GM12878 (cell line): Measurements from ENCODE around the gene DNAH11. TPM values are rescaled to one million over a fixed set of nuclear protein-coding genes. Genes with fewer than 3 reads are reported as not detected.
"Not testable (repeated sequence)": the region's sequence is repeated elsewhere in the genome, so short reads cannot be mapped to it uniquely, and the experiment has no call there.

Experiments
- ATAC-seq: fragments of 200-7000 bp; cut with Tn5 transposase; 3 replicates; pipeline ENCODE4 v1.9.1; 2020; ENCODE audit warnings: mild to moderate bottlenecking, moderate library complexity
- BruUV-seq: library from RNA; stranded (reverse); fragments of 400-500 nt; replicated peaks from 2 replicates; lab custom pipeline; 2021; lab: Mats Ljungman, UMichigan
- CTCF ChIA-PET: fragments of 300-600 bp; sonication (Branson Sonifier 250); formaldehyde crosslinking; extraction: SDS; loops from one replicate; lab custom pipeline; 2021; ENCODE audit warnings: inconsistent platforms; lab: Yijun Ruan, JAX
- POLR2A ChIA-PET: fragments of 350-600 bp; formaldehyde crosslinking; extraction: SDS; loops from one replicate; lab custom pipeline; 2021; ENCODE audit warnings: inconsistent platforms; lab: Charles Lee
- RAD21 ChIA-PET: fragments of 300-600 bp; sonication (Branson Sonifier 250); formaldehyde crosslinking; loops from one replicate; lab custom pipeline; 2023; ENCODE audit warnings: antibody characterized with exemption; ENCODE audit not compliant: unreplicated experiment; lab: Charles Lee
- SMC1A ChIA-PET: fragments of 300-600 bp; sonication (Branson Sonifier 250); formaldehyde crosslinking; loops from one replicate; lab custom pipeline; 2023; ENCODE audit not compliant: unreplicated experiment, uncharacterized antibody; lab: Charles Lee
- DNase-seq: peaks from one replicate; pipeline ENCODE4 v3.0.0-alpha.2; 2011; ENCODE audit warnings: low read depth, low spot score
- FAIRE-seq: peaks from 3 replicates; lab custom pipeline; 2011; peaks lifted over from hg19 to GRCh38; lab: Jason Lieb, UNC
- H2AFZ ChIP-seq: 2 replicates; pipeline ENCODE4 v1.6.0; 2011; ENCODE audit warnings: low read depth, low read length, control low read depth; ENCODE audit not compliant: control insufficient read depth
- H3K27ac ChIP-seq: 2 replicates; pipeline ENCODE4 v1.5.1; 2011; ENCODE audit warnings: control low read depth; ENCODE audit not compliant: control insufficient read depth, insufficient read depth
- H3K27me3 ChIP-seq, 2 experiments: replicated peaks in 1 of 2; 2 replicates each; pipeline versions ENCODE4 v1.6.0 to v1.6.1; 2011; ENCODE audit warnings: low read length in 1 of 2; ENCODE audit not compliant: control insufficient read depth in 2 of 2, insufficient read depth in 2 of 2
- H3K36me3 ChIP-seq, 2 experiments: 2 replicates each; pipeline ENCODE4 v1.5.1; 2011; ENCODE audit warnings: low read length in 1 of 2; ENCODE audit not compliant: control insufficient read depth in 2 of 2, insufficient read depth in 2 of 2
- H3K4me1 ChIP-seq: 2 replicates; pipeline ENCODE4 v1.6.1; 2011; ENCODE audit warnings: mild to moderate bottlenecking, low read length, moderate library complexity, mixed read lengths; ENCODE audit not compliant: control insufficient read depth, insufficient read depth
- H3K4me2 ChIP-seq: 2 replicates; pipeline ENCODE4 v1.6.0; 2011; ENCODE audit warnings: control low read depth; ENCODE audit not compliant: control insufficient read depth, insufficient read depth
- H3K4me3 ChIP-seq: fragments of 200-600 bp; sonication (generic); 2 replicates; pipeline ENCODE4 v1.5.1; 2016
- H3K79me2 ChIP-seq: 2 replicates; pipeline ENCODE4 v1.6.0; 2011; ENCODE audit warnings: low read length; ENCODE audit not compliant: control insufficient read depth, insufficient read depth
- H3K9ac ChIP-seq: 2 replicates; pipeline ENCODE4 v1.8.0; 2011; ENCODE audit warnings: low read length, control low read depth, mixed read lengths; ENCODE audit not compliant: control insufficient read depth, insufficient read depth
- H3K9me3 ChIP-seq: replicated peaks from 3 replicates; pipeline ENCODE4 v1.5.1; 2011; ENCODE audit warnings: mild to moderate bottlenecking, low read length; ENCODE audit not compliant: control insufficient read depth, insufficient read depth
- H4K20me1 ChIP-seq: 2 replicates; pipeline ENCODE4 v1.6.0; 2011; ENCODE audit not compliant: control insufficient read depth, insufficient read depth
- BCL11A ChIP-seq: IDR thresholded peaks from 2 replicates; pipeline ENCODE4 v1.6.1; 2011; ENCODE audit warnings: low read depth, low read length
- CBX5 ChIP-seq: sonication (generic); IDR thresholded peaks from 2 replicates; pipeline ENCODE4 v1.6.1; 2016; ENCODE audit warnings: low read depth, moderate library complexity, mild to moderate bottlenecking, inconsistent platforms
- EZH2 ChIP-seq: IDR thresholded peaks from 2 replicates; pipeline ENCODE4 v1.6.1; 2012; ENCODE audit warnings: low read depth, mild to moderate bottlenecking, control low read depth, inconsistent platforms, low read length, borderline replicate concordance; ENCODE audit not compliant: control insufficient read depth
- FOXM1 ChIP-seq: IDR thresholded peaks from 2 replicates; pipeline ENCODE4 v1.6.1; 2012; ENCODE audit warnings: low read depth, mild to moderate bottlenecking, inconsistent platforms, low read length, moderate library complexity
- RCOR1 ChIP-seq: conservative IDR thresholded peaks from 2 replicates; pipeline ENCODE4 v1.6.1; 2012; ENCODE audit warnings: low read depth, low read length, improper control_type of control experiment
- SP1 ChIP-seq: IDR thresholded peaks from one replicate; pipeline ENCODE4 v1.6.1; 2011; ENCODE audit warnings: low read depth, low read length
- SREBF1 ChIP-seq: IDR thresholded peaks from 2 replicates; pipeline ENCODE4 v1.6.1; 2012; ENCODE audit warnings: mild to moderate bottlenecking, low read length
- ZNF207 ChIP-seq: fragments of 450-650 bp; IDR thresholded peaks from 2 replicates; pipeline ENCODE4 v1.6.1; 2014; ENCODE audit warnings: antibody characterized with exemption, mild to moderate bottlenecking, borderline replicate concordance
- ZNF687 ChIP-seq: fragments of 450-650 bp; IDR thresholded peaks from 2 replicates; pipeline ENCODE4 v1.6.1; 2017; ENCODE audit warnings: mild to moderate bottlenecking, moderate library complexity
- WGBS: methylation state at CpG from one replicate; pipeline ENCODE4 v1.1.6; 2016; ENCODE audit warnings: low lambda C conversion rate; ENCODE audit not compliant: insufficient replicate concordance, insufficient coverage; ENCODE audit errors: missing lambda C conversion rate; 5-methylcytosine and 5-hydroxymethylcytosine counted together
- in situ Hi-C: fragments of 300-500 bp; cut with MboI; formaldehyde crosslinking; loops from 9 replicates; pipeline ENCODE4 v1.14.3; 2018; ENCODE audit warnings: mixed read lengths
- intact Hi-C: fragments of 100-400 bp; cut with micrococcal nuclease; formaldehyde crosslinking; loops from one replicate; pipeline ENCODE4 v1.14.2; 2022; ENCODE audit not compliant: unreplicated experiment
- polyA plus RNA-seq, 11 experiments: library from polyadenylated mRNA; depleted of rRNA in 4 of 11; unstranded in 6 of 11; stranded (reverse) in 5 of 11; fragments of >200 nt; fragmentation: Nextera tagmentation in 4 of 11; fragmentation: Illumina TruSeq in 1 of 11; extraction: Ambion mirVana in 4 of 11; extraction: Trizol in 1 of 11; gene quantifications; 1 replicate in 1 of 11; 2 replicates in 10 of 11; pipeline versions ENCODE4 v1.2.1 to v1.2.3, GENCODE V29; 2011 to 2016; ENCODE audit warnings: inconsistent platforms in 2 of 11, missing spikeins in 2 of 11, low read depth in 1 of 11
- total RNA-seq, 4 experiments: library from RNA; depleted of rRNA in 3 of 4; stranded (reverse); fragments of >200 nt in 3 of 4; fragmentation: Illumina TruSeq in 1 of 4; extraction: Trizol in 1 of 4; gene quantifications; 2 replicates each; pipeline versions ENCODE4 v1.2.1 to v1.2.3, GENCODE V29; 2013 to 2021

Gene DNAH11
- total and polyA plus RNA-seq, 10 of the 15 experiments (the other 5 are each of a cell fraction or from before 2014, with no cell fraction given) = 0.03 to 0.56 (median 0.10) TPM

GRCh38 chr7:21869785-21870402 is 327.1 kb downstream of the DNAH11 start (continued):
- TF ChIP-seq ZNF687 = no peak
- TF ChIP-seq, all 136 proteins: peak for 0

GRCh38 chr7:21883069-21883468 is 340.2 kb downstream of the DNAH11 start:
- TF ChIP-seq BCL11A (no peak), RCOR1 (no peak), SP1 (no peak), SREBF1 (no peak), CBX5 (no peak), FOXM1 (no peak), EZH2 (no peak), ZNF207 (no peak)
- WGBS = 95% methylated on average over 3 of the region's 3 CpGs
- no peak overlapping the region for H2AFZ ChIP-seq
- no peak overlapping the region for H3K4me2 ChIP-seq
- no TSS peak for BruUV-seq
- ATAC-seq = no peak
- no peak overlapping the region for H3K4me3 ChIP-seq
- H3K9me3 ChIP-seq = no peaks in the 10 kb centered on the region
- DNase-seq = no peak
- H3K27ac ChIP-seq = no peak overlapping the region
- in situ Hi-C loops = no loop called here
- H3K36me3 ChIP-seq = no peaks in the 10 kb centered on the region
- RAD21 ChIA-PET = no interaction called here
- H3K4me1 ChIP-seq = no peaks in the 10 kb centered on the region
- intact Hi-C loops = loop anchor here (5.0 kb wide), 1 partner anchor 99 kb away; no protein-coding TSS in a partner anchor
- SMC1A ChIA-PET = interaction anchor here (0.7 kb wide), 1 partner anchor 42 kb away, joined by 4 read pairs; no protein-coding TSS in a partner anchor
- H4K20me1 ChIP-seq = no peaks in the 10 kb centered on the region
- no peak for FAIRE-seq
- POLR2A ChIA-PET = no interaction called here
- CTCF ChIA-PET = interaction anchor here (1.3 kb wide), 1 partner anchor 18 kb away, joined by 4 read pairs; no protein-coding TSS in a partner anchor
- no peak overlapping the region for H3K9ac ChIP-seq
- no peaks in the 10 kb centered on the region for H3K27me3 ChIP-seq
- H3K79me2 ChIP-seq = no peaks in the 10 kb centered on the region

DNA sequence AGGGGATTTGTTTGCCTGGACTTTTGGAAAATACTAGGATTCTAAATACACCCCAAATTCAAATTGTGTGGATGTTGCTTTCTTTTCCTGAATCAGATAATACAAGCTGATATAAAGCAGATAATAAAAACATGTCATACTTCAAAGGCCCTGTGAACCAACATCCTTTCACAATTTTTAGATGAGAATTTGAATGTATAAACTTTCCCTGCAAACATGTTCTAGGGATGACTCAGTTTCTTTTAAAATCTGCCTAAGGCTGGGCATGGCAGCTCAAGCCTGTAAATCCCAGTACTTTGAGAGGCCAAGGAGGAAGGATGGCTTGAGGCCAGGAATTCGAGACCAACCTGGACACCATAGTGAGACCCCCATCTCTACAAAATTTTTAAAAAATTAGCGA is 340.7 kb downstream of the DNAH11 start:
- POLR2A ChIA-PET, CTCF ChIA-PET, SMC1A ChIA-PET, H3K4me3 ChIP-seq, RAD21 ChIA-PET, ATAC-seq, H3K27me3 ChIP-seq, H3K4me2 ChIP-seq, in situ Hi-C loops, H3K9ac ChIP-seq, H3K27ac ChIP-seq, H3K79me2 ChIP-seq, FAIRE-seq, H3K36me3 ChIP-seq, H3K9me3 ChIP-seq, H3K4me1 ChIP-seq, BruUV-seq, H4K20me1 ChIP-seq, H2AFZ ChIP-seq, DNase-seq: not testable (repeated sequence)
- intact Hi-C loops = loop anchor here (5.0 kb wide), 1 partner anchor 99 kb away; no protein-coding TSS in a partner anchor
- 65% methylated on average over 2 of the region's 2 CpGs for WGBS
